GM21786 (cell line): ENCODE measurements around the gene PLAAT3.
A peak's percentile ranks its signal among the peaks of the same experiment; 100 is the strongest.
"Not testable (repeated sequence)": the region's sequence is repeated elsewhere in the genome, so short reads cannot be mapped to it uniquely, and the experiment has no call there.

Source experiments
- ATAC-seq: cut with Tn5 transposase; IDR thresholded peaks from one replicate; pipeline ENCODE4 v1.9.1; 2021; ENCODE audit not compliant: unreplicated experiment

PLAAT3 gene

GRCh38 chr11:63609971-63610580 is 4.2 kb downstream of the PLAAT3 start:
- ATAC-seq: no peak

GRCh38 chr11:63609536-63609935 is 4.7 kb downstream of the PLAAT3 start:
- no peak for ATAC-seq

GRCh38 chr11:63608353-63609345 is 5.6 kb downstream of the PLAAT3 start:
- no peak for ATAC-seq

- ATAC-seq: no peak
Measured at GRCh38 chr11:63603180-63603518, 11.1 kb downstream of the PLAAT3 start.

- ATAC-seq: not testable (repeated sequence)
Measured at GRCh38 chr11:63602290-63603179, 11.7 kb downstream of the PLAAT3 start.

GRCh38 chr11:63599211-63600122 is 14.8 kb downstream of the PLAAT3 start:
- no peak for ATAC-seq

- ATAC-seq: no peak
Measured at GRCh38 chr11:63598556-63598955, 15.7 kb downstream of the PLAAT3 start.

- ATAC-seq: no peak
Measured at GRCh38 chr11:63595296-63595695, 18.9 kb downstream of the PLAAT3 start.

GRCh38 chr11:63592975-63593395 is 21.2 kb downstream of the PLAAT3 start:
- no peak for ATAC-seq

- ATAC-seq: no peak
Measured at GRCh38 chr11:63590024-63590788, 24.0 kb downstream of the PLAAT3 start.

GRCh38 chr11:63589000-63589399 is 25.2 kb downstream of the PLAAT3 start:
- ATAC-seq: no peak

- no peak for ATAC-seq
Measured at GRCh38 chr11:63586451-63587166, 27.6 kb downstream of the PLAAT3 start.

GRCh38 chr11:63583357-63583677 is 30.9 kb downstream of the PLAAT3 start:
- ATAC-seq: no peak

- not testable (repeated sequence) for ATAC-seq
Measured at GRCh38 chr11:63581224-63581623, 33.0 kb downstream of the PLAAT3 start.

GRCh38 chr11:63578882-63579281 is 35.4 kb downstream of the PLAAT3 start:
- not testable (repeated sequence) for ATAC-seq

GRCh38 chr11:63574856-63575602 is 39.2 kb downstream of the PLAAT3 start:
- ATAC-seq: no peak

- ATAC-seq: peak; percentile 60
Measured at GRCh38 chr11:63573881-63574855, 40.1 kb downstream of the PLAAT3 start.
